Mesenchymal stem cell (in vitro differentiated cells and primary cell): Measurements from ENCODE around the gene ENTPD3.

Experiments used
- DNase-seq: peaks from one replicate; pipeline ENCODE4 v3.0.0-alpha.2; 2013
- H2AFZ ChIP-seq: one replicate; pipeline ENCODE4 v1.6.1; 2013; ENCODE audit warnings: low read depth, mild to moderate bottlenecking, control low read depth, inconsistent platforms, low read length, moderate library complexity
- H2AK5ac ChIP-seq: 2 replicates; pipeline ENCODE4 v1.6.1; 2013; ENCODE audit warnings: low read length, moderate library complexity, mild to moderate bottlenecking, inconsistent platforms; ENCODE audit not compliant: severe bottlenecking
- H2BK120ac ChIP-seq: one replicate; pipeline ENCODE4 v1.6.1; 2013; ENCODE audit warnings: low read depth, mild to moderate bottlenecking, inconsistent platforms, low read length, moderate library complexity
- H2BK12ac ChIP-seq, 2 experiments: one replicate each; pipeline ENCODE4 v1.6.1; 2013; ENCODE audit warnings: inconsistent platforms in 2 of 2, low read length in 2 of 2, mild to moderate bottlenecking in 2 of 2, moderate library complexity in 2 of 2, control low read depth in 1 of 2
- H2BK15ac ChIP-seq: one replicate; pipeline ENCODE4 v1.6.1; 2013; ENCODE audit warnings: mild to moderate bottlenecking, low read depth, inconsistent platforms; ENCODE audit not compliant: poor library complexity, severe bottlenecking
- H2BK5ac ChIP-seq: 2 replicates; pipeline ENCODE4 v1.6.1; 2013; ENCODE audit warnings: low read depth, mild to moderate bottlenecking, low read length, control low read depth, inconsistent platforms; ENCODE audit not compliant: poor library complexity, severe bottlenecking
- H3K14ac ChIP-seq, 2 experiments: one replicate each; pipeline ENCODE4 v1.6.1; 2013; ENCODE audit warnings: inconsistent platforms in 2 of 2, low read length in 2 of 2, control low read depth in 1 of 2, mild to moderate bottlenecking in 1 of 2, moderate library complexity in 1 of 2
- H3K18ac ChIP-seq, 2 experiments: one replicate each; pipeline ENCODE4 v1.6.1; 2013; ENCODE audit warnings: inconsistent platforms in 2 of 2, low read length in 2 of 2, control low read depth in 1 of 2, low read depth in 1 of 2, mild to moderate bottlenecking in 1 of 2
- H3K23ac ChIP-seq, 2 experiments: one replicate each; pipeline ENCODE4 v1.6.1; 2013; ENCODE audit warnings: inconsistent platforms in 2 of 2, low read length in 2 of 2, mild to moderate bottlenecking in 2 of 2, moderate library complexity in 2 of 2, control low read depth in 1 of 2
- H3K27ac ChIP-seq: 2 replicates; pipeline ENCODE4 v1.5.1; 2013; ENCODE audit warnings: mild to moderate bottlenecking, moderate library complexity, low read length, control low read depth, inconsistent platforms; ENCODE audit not compliant: poor library complexity, severe bottlenecking
- H3K27me3 ChIP-seq, 2 experiments: 2 replicates each; pipeline versions ENCODE4 v1.6.1 to v1.7.0; 2013; ENCODE audit warnings: low read length in 2 of 2, mild to moderate bottlenecking in 2 of 2, moderate library complexity in 2 of 2, control low read depth in 1 of 2, inconsistent platforms in 1 of 2; ENCODE audit not compliant: control insufficient read depth in 1 of 2, insufficient read depth in 1 of 2
- H3K36me3 ChIP-seq, 2 experiments: 2 replicates each; pipeline versions ENCODE4 v1.6.1 to v1.7.0; 2013; ENCODE audit warnings: low read length in 2 of 2, control low read depth in 1 of 2, inconsistent platforms in 1 of 2, low read depth in 1 of 2, mild to moderate bottlenecking in 1 of 2; ENCODE audit not compliant: insufficient read depth in 2 of 2, control insufficient read depth in 1 of 2
- H3K4ac ChIP-seq, 2 experiments: one replicate each; pipeline ENCODE4 v1.6.1; 2013; ENCODE audit warnings: inconsistent platforms in 2 of 2, low read length in 2 of 2, mild to moderate bottlenecking in 2 of 2, moderate library complexity in 2 of 2, control low read depth in 1 of 2, low read depth in 1 of 2
- H3K4me1 ChIP-seq: 2 replicates; pipeline ENCODE4 v1.6.1; 2013; ENCODE audit warnings: low read depth, low read length, control low read depth; ENCODE audit not compliant: control insufficient read depth, insufficient read depth
- H3K4me2 ChIP-seq: 2 replicates; pipeline ENCODE4 v1.6.1; 2013; ENCODE audit warnings: low read length, mild to moderate bottlenecking, inconsistent platforms; ENCODE audit not compliant: poor library complexity, severe bottlenecking
- H3K4me3 ChIP-seq, 2 experiments: 2 replicates each; pipeline versions ENCODE4 v1.5.1 to v1.7.0; 2013; ENCODE audit warnings: low read length in 2 of 2, mild to moderate bottlenecking in 2 of 2, control low read depth in 1 of 2, low read depth in 1 of 2; ENCODE audit not compliant: insufficient read depth in 1 of 2
- H3K79me1 ChIP-seq: replicated peaks from 2 replicates; pipeline ENCODE4 v1.6.1; 2013; ENCODE audit warnings: mild to moderate bottlenecking, control low read depth, low read length, inconsistent platforms; ENCODE audit not compliant: poor library complexity, severe bottlenecking
- H3K9ac ChIP-seq: 2 replicates; pipeline ENCODE4 v1.7.0; 2013; ENCODE audit warnings: mild to moderate bottlenecking, low read length, moderate library complexity
- H3K9me3 ChIP-seq: 2 replicates; pipeline ENCODE4 v1.7.0; 2013; ENCODE audit warnings: mild to moderate bottlenecking, low read length; ENCODE audit not compliant: control insufficient read depth
- H4K8ac ChIP-seq: one replicate; pipeline ENCODE4 v1.6.1; 2013; ENCODE audit warnings: inconsistent platforms, mild to moderate bottlenecking, low read length, moderate library complexity
- H4K91ac ChIP-seq: one replicate; pipeline ENCODE4 v1.6.1; 2013; ENCODE audit warnings: mild to moderate bottlenecking, low read length, inconsistent platforms
- WGBS: methylation state at CpG from one replicate; pipeline ENCODE4 v1.1.7; 2013; ENCODE audit warnings: mixed read lengths; 5-methylcytosine and 5-hydroxymethylcytosine counted together

Gene ENTPD3

DNA sequence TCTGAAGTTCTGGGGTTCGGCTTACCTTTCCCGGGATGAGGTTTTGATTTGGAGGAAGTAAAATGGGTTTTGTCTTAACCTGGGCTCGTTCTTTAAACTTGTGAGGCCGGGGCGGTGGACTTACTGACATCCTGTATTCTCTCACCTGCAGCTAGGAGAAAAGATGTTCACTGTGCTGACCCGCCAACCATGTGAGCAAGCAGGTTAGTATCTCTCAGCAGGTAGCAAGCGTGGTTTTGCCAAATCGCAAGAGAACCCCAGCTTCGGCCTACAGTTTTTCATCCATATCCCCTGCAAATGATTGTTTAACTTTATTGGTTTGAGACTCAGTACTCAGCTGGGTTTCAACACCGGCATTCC lies 891 bp downstream of the ENTPD3 start:
- Histone ChIP-seq H3K79me1 (no peaks in the 10 kb centered on the region), H2BK12ac (no peak overlapping the region), H3K36me3 (peaks cover 0 to 2% of the 10 kb centered on the region in 2 experiments), H3K4me2 (peak overlapping the region; percentile 79), H2BK15ac (no peak overlapping the region), H2AK5ac (no peak overlapping the region), H2BK5ac (no peak overlapping the region), H2AFZ (no peak overlapping the region), H3K27me3 (peaks cover 0 to 10% of the 10 kb centered on the region in 2 experiments), H4K8ac (no peak overlapping the region), H3K9ac (no peak overlapping the region), H3K4ac (no peak overlapping the region), H3K4me3 (no peak overlapping the region), H4K91ac (no peak overlapping the region), H3K27ac (peak overlapping the region; percentile 25), H3K23ac (no peak overlapping the region), H2BK120ac (no peak overlapping the region), H3K18ac (no peak overlapping the region), H3K9me3 (peaks cover 3% of the 10 kb centered on the region), H3K14ac (no peak overlapping the region), H3K4me1 (peaks cover 18% of the 10 kb centered on the region)
- DNase-seq, result no peak
- WGBS, result 85% methylated on average over 10 of the region's 10 CpGs

DNA sequence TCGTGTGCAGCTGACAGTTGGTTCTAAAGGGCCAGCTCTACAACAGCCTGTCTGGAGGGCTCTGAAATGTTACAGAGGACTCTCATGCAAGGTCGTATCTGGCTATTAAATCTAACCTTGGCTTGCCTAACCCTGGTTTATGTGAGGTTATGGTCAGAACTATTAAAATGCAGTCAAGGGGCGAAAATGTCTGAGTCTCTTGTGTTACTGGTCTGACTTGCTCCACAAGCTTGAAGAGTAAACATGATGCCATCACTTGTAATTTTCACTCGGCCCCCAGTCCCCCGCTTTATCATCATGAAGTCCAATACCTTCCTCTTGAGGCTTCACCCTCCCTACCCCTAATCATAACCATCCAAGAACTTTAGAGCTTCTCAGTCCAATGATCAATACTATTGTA lies 9.4 kb downstream of the ENTPD3 start:
- no peak overlapping the region for H2AFZ ChIP-seq
- H3K23ac ChIP-seq, result no peak overlapping the region
- no peak overlapping the region for H2BK5ac ChIP-seq
- H3K4me1 ChIP-seq, result peaks cover 1% of the 10 kb centered on the region
- no peak overlapping the region for H4K91ac ChIP-seq
- no peak for DNase-seq
- no peak overlapping the region for H3K27ac ChIP-seq
- no peak overlapping the region for H3K4me2 ChIP-seq
- no peak overlapping the region for H3K4ac ChIP-seq
- no peak overlapping the region for H2BK12ac ChIP-seq
- no peak overlapping the region for H4K8ac ChIP-seq
- no peak overlapping the region for H3K14ac ChIP-seq
- H3K27me3 ChIP-seq, result no peaks in the 10 kb centered on the region
- 72% methylated on average over 5 of the region's 5 CpGs for WGBS
- H3K9me3 ChIP-seq, result peaks cover 3% of the 10 kb centered on the region
- H3K9ac ChIP-seq, result no peak overlapping the region
- no peak overlapping the region for H2BK15ac ChIP-seq
- no peak overlapping the region for H2BK120ac ChIP-seq
- H3K79me1 ChIP-seq, result peaks cover 6% of the 10 kb centered on the region
- H3K4me3 ChIP-seq, result no peak overlapping the region
- no peak overlapping the region for H2AK5ac ChIP-seq
- H3K18ac ChIP-seq, result no peak overlapping the region
- H3K36me3 ChIP-seq, result peaks cover 2 to 5% of the 10 kb centered on the region in 2 experiments

DNA sequence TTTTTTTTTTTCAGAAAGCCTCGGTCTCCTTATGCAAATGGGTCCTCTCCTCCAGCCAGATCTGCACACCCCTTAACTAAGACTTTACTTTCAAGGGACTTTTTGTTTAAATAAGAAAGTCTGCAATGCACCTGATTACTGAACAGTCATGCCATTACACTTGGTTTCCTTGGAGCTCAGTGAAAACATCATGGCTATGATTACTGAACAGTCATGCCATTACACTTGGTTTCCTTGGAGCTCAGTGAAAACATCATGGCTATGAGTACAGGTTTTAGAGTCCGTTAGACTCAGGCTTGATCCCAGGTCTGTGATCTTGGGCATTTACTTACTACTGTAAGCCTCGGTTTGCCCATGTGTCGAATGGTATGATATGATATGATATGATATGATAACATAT lies 10.1 kb downstream of the ENTPD3 start:
- Histone ChIP-seq H4K8ac (no peak overlapping the region), H3K36me3 (peaks cover 0 to 5% of the 10 kb centered on the region in 2 experiments), H4K91ac (no peak overlapping the region), H3K4ac (no peak overlapping the region), H3K23ac (no peak overlapping the region), H3K4me3 (no peak overlapping the region), H3K4me2 (no peak overlapping the region), H2BK15ac (no peak overlapping the region), H3K14ac (no peak overlapping the region), H3K9me3 (peaks cover 3% of the 10 kb centered on the region), H3K27me3 (no peaks in the 10 kb centered on the region), H2AK5ac (no peak overlapping the region), H2BK5ac (no peak overlapping the region), H2BK120ac (no peak overlapping the region), H3K18ac (no peak overlapping the region), H3K4me1 (peaks cover 1% of the 10 kb centered on the region), H3K27ac (no peak overlapping the region), H2BK12ac (no peak overlapping the region), H3K79me1 (peaks cover 6% of the 10 kb centered on the region), H2AFZ (no peak overlapping the region), H3K9ac (no peak overlapping the region)
- no peak for DNase-seq
- WGBS, result 83% methylated on average over 1 of the region's 4 CpGs

DNA sequence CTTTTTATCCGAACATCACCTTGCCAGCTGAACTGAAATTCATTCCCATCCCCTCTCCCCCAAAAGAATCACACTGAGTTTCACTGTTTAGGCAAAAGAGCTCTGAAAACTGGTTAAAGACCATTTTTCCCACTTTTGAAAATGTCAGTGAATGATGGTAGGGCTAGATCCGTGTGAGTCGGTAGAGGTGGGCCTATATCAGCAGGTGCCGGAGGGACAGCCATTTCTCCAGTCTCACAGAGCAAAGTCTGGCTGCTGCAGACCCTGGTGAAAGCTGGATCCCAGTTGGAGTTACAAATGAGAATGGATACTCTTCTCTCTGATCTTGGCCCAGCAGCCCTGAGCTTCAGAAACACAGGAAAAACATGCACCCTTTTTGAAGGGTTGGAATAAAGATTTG lies 10.9 kb downstream of the ENTPD3 start:
- Histone ChIP-seq H3K79me1 (peaks cover 6% of the 10 kb centered on the region), H3K9ac (no peak overlapping the region), H3K9me3 (peaks cover 3% of the 10 kb centered on the region), H4K8ac (no peak overlapping the region), H2BK5ac (no peak overlapping the region), H3K27me3 (no peaks in the 10 kb centered on the region), H4K91ac (no peak overlapping the region), H2AK5ac (no peak overlapping the region), H2BK12ac (no peak overlapping the region), H3K14ac (no peak overlapping the region), H2BK15ac (no peak overlapping the region), H3K4me2 (no peak overlapping the region), H3K4me3 (no peak overlapping the region), H2AFZ (no peak overlapping the region), H3K18ac (no peak overlapping the region), H2BK120ac (no peak overlapping the region), H3K4ac (no peak overlapping the region), H3K36me3 (peaks cover 0 to 5% of the 10 kb centered on the region in 2 experiments), H3K27ac (no peak overlapping the region), H3K23ac (no peak overlapping the region), H3K4me1 (peaks cover 1% of the 10 kb centered on the region)
- 82% methylated on average over 4 of the region's 4 CpGs for WGBS
- DNase-seq, result no peak
